GM21528 (cell line): ENCODE data around the gene SPDYE2.
"Not testable (repeated sequence)": the region's sequence is repeated elsewhere in the genome, so short reads cannot be mapped to it uniquely, and the experiment has no call there.

Experiments
- ATAC-seq: cut with Tn5 transposase; IDR thresholded peaks from one replicate; pipeline ENCODE4 v1.9.1; 2021; ENCODE audit warnings: mild to moderate bottlenecking, moderate library complexity; ENCODE audit not compliant: unreplicated experiment, low FRiP score

The SPDYE2 gene

DNA sequence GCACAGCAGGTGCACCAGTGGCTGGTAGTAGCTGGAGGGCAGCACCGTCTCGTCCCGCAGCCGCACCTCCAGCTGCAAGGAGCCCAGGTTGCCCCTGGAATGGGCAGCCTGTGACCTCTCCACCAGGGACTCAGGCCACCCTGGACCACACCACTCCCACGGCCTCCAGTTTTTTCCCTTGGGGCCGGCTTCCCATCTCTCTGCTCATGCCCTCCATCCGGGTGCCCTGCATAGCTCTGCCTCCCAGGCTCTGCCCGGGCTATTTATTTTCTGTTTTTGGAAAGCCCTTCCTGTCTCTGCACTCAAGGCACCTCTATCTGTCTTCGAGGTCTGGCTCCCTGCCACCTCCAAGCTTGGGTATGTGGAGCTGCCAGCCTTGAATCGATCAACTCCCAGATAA lies 45.0 kb downstream of the SPDYE2 start:
- ATAC-seq, result not testable (repeated sequence)

DNA sequence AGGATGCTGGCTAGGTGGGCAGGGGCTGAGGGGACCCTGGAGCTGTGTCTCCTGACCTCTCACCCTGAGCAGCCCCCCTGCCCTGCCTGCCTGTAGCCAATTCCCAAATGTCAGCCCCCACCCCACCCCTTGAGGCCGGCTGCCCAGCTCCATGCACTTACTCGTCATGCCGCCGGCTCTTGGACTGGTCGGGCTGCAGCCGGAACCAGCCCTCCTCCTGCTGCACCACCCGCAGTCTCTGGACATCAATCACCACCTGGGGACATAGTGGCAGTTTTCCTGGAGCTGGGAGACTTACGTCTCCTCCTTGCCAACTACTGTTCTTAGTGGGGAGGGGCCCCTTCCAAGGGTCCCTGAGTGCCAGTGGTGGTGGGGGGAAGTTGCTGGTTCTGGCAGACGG lies 48.7 kb downstream of the SPDYE2 start:
- not testable (repeated sequence) for ATAC-seq

DNA sequence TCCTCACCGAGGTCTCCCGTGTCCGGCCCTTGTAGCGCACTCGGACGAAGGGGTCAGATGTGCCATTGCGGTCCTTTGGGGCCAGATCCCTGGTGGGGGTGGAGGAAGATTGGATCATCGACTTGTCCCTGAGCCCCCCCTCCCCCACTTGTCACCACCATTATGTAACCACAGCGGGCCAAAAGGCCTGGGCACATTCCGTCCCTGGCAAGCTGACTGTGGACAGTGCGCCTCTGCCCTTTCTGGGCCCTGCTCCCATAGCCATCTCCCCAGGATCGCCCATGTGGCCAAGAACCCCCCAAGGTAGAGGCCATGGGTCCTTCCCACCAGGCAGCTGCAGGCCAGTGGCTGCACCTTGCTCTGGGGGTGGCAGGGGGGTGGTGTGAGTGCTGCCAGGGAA lies 51.3 kb downstream of the SPDYE2 start:
- ATAC-seq, result not testable (repeated sequence)

DNA sequence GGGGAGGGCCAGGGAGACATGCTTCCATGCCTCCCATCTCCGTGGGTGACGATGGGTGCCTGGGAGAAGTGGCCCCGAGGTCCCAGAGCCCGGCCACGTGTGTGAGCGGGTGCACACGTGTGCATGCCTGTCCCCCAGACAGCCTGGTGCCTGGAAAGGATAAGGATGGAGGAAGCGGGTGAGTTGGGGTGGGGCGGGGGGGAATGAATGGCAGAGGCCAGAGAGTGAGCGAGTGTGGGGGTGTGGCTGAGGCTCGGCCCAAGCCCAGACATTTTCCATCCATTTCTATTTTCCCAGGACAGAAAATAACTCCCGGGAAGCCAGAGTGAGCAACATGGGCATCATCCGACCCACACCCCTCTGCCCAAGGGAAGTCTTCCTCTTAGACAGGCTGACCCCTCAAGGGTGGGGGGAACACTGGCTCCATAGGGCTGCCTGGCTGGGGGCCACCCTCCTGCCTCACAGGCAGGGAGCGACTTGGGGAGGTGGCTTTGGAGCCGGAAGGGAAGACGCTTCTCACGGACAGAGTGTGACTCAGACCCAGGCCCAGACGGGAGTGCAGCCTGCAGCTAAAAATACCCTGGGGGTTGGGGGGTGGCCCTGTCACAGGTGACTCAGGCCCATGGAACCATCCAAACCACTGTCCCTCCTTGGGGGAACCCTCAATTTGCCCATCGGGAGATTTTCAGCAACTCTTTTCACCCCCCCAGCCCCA lies 53.6 kb downstream of the SPDYE2 start:
- ATAC-seq, result not testable (repeated sequence)

DNA sequence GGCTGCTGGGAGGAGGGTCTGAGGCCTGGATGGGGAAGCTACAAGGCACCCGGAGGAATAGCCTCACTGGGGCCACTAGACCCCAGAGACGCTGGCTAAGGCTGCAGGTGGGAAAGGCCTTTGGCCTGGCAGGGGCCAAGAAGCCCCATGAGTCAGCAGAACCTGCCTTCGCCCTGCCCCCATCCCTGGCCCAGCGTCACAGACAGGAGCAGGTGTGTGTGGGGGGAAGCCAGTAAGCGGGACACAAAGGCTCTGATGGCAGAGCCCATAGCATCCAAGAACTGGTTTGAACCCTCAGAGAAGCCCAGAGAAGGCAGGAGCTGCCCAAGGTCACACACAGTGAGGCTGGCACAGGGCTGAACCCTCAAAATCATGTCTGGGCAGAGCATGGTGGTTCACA lies 55.8 kb downstream of the SPDYE2 start:
- not testable (repeated sequence) for ATAC-seq

DNA sequence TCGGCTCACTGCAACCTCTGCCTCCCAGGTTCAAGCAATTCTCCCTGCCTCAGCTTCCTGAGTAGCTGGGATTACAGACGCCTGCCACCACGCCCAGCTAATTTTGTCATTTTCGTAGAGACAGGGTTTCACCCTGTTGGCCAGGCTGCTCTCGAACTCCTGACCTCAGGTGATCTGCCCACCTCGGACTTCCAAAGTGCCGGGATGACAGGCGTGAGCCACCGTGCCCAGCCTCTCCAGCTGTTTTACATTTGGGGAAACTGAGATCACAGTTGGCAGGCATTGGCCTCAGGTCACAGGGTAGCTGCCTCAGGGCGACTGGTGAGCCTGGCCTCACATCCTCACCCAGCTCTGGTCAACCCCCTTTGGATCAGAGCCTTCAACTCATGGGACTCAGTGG lies 58.7 kb downstream of the SPDYE2 start:
- ATAC-seq, result not testable (repeated sequence)

DNA sequence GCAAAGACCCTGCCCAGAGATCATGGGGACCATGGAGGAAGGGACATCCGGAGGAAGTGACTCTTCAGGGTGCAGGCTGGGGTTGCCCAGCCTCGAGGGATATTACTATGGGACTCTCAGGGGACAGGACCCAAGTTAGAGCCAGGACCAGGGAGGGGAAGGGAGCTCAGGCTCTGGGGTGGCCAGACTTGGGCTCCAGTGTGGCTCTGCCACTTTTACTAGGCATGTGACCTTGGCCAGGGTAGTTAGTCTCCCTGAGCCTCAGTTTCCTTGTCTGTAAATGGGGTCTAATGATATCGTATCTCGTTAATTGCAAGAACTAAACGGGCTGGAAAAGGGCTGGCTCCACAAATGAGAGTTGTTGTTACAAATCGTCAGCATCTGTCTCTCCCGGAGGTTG lies 59.4 kb downstream of the SPDYE2 start:
- not testable (repeated sequence) for ATAC-seq

DNA sequence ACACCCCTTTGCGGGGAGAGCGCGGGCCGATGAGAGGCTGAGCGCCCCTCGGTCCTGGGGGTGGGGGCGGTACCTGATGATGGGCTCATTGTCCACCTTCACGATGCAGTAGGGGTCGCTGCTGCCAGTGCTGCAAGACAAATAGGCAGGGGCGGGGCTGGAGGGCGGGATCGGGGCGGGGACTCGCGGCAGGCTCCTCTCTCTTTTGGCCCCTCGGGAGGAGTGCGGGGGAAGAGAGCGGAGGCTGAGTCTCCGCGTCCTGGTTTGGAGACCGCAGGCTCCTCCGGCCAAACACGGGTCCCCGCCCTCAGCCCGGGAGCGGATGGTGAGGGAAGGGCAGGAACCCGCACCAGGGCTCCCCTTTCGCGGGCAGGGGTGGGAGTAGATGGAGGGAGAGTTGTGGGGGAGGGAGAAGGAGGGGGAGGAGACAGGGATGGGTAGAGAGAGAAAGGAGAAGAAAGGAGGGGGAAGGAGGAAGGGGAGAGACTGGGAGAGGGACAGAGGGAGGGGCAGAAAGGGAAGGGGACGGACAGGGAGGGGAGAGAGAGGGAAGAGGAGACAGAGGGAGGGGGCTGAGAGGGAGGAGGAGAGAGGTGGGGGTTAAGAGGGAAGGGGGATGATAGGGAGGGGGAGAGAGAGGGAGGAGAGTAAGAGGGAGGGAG lies 60.1 kb downstream of the SPDYE2 start:
- ATAC-seq, result peak; percentile 35

DNA sequence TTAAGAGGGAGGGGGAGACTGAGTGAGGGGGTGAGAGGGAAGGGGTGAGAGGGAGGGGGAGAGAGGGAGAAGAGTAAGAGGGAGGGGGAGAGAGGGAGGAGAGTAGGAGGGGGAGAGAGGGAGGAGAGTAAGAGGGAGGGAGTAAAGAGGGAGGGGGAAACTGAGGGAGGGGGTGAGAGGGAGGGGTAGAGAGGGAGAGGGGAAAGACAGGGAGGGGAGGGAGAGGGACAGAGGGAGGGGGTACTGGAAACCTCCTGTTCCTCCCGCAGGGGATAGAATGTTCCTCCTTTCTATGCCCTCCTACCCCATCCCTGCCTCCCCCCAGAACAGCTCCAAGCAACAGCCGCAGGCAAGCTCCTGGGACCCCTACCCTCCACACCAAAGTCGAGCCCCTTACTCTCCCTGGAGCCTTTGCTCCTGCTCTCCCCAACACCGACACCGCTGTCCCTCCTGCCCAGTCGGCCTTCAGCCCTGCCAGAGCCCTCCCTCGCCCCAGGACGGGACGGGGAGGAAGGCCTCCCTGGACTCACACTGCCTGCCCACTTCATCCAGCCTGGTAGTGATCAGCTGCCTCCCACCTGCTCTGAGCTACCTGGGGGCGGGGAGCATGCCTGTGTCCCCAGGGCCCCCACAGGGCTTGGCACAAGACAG lies 60.8 kb downstream of the SPDYE2 start:
- ATAC-seq, result not testable (repeated sequence)
